ENCODE data around the gene INA. TPM values are rescaled to one million over a fixed set of nuclear protein-coding genes. Genes with fewer than 3 reads are reported as not detected.
"Not testable (repeated sequence)": the region's sequence is repeated elsewhere in the genome, so short reads cannot be mapped to it uniquely, and the experiment has no call there.

The INA gene
- total RNA-seq, 4 donors from 2014 or later: 1.6 to 3.1 (median 2.3) TPM

DNA sequence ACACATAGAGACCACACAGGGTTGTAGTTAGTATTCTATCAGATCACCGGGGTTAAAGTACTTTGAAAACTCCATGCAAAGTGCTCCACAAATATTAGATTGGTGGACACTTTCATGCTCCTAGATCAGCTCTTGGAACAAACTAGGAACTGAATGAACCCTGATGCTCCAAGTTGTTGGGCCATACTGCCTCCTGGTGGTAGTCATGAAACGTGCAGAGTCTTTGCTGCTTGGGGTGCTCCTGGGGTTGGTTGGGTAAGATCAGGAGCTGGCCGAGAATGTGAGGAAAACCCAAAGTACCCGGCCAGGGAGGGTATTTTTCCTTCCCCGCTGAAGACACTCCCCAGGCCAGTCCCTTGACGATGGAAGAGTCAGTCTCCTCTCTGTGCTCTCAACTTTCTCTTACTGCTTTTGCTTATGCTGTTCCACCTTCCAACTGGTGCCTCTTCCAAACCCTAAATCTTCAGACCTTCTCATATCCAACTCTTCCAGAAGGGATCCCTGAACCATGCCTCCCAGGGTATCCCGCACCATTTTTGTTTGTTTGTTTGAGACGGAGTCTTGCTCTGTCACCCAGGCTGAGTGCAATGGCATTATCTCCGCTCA lies 32.2 kb upstream of the INA start:
- no peak for DNase-seq (ENCODE audit: extremely low spot score)
- Histone ChIP-seq H3K9me3 (no peaks in the 10 kb centered on the region), H3K36me3 (no peaks in the 10 kb centered on the region), H3K27me3 (no peaks in the 10 kb centered on the region), H3K4me3 (no peak overlapping the region), H3K27ac (replicated peaks in 1 of 4) (no peak overlapping the region), H3K4me1 (peaks cover 11 to 22% (median 12%) of the 10 kb centered on the region in 4 donors)
- TF ChIP-seq EP300 (IDR thresholded peaks at IDR 0.05): no peak
- TF ChIP-seq CTCF (IDR thresholded peaks at IDR 0.05): peak; percentile 88 to 93 (median 92)
- peak; percentile 62 to 63 for TF ChIP-seq POLR2AphosphoS5 (IDR thresholded peaks at IDR 0.05)
- WGBS: 39% methylated on average over 8 of the region's 9 CpGs
- intact Hi-C loops (cut with DNase I): loop anchor here (2.0 to 10.0 kb wide), 4 partner anchors 52 to 328 kb away; partner anchors contain the start of gene NT5C2

- 92% methylated on average over 7 of the region's 7 CpGs for WGBS
- H3K4me3 ChIP-seq; H3K9me3 ChIP-seq; H3K27me3 ChIP-seq; H3K27ac ChIP-seq (replicated peaks in 1 of 4); DNase-seq (ENCODE audit: extremely low spot score); H3K36me3 ChIP-seq: not testable (repeated sequence)
- H3K4me1 ChIP-seq: peaks cover 11 to 22% (median 12%) of the 10 kb centered on the region in 4 donors
- intact Hi-C loops (cut with DNase I): loop anchor here (2.0 to 10.0 kb wide), 3 partner anchors 141 to 329 kb away; no protein-coding TSS in a partner anchor
These were observed 31.4 kb upstream of the INA start, which contains the start of gene RPEL1 for GRCh38 chr10:103245587-103245986. Gene RPEL1 (plus strand): TSS chr10:103245887. CDS start chr10:103245997, 110 bp downstream.

GRCh38 chr10:103246324-103246723 lies 30.6 kb upstream of the INA start:
- Histone ChIP-seq H3K9me3 (no peaks in the 10 kb centered on the region), H3K36me3 (no peaks in the 10 kb centered on the region), H3K27me3 (no peaks in the 10 kb centered on the region), H3K27ac (replicated peaks in 1 of 4) (no peak overlapping the region), H3K4me1 (peaks cover 6 to 18% (median 8%) of the 10 kb centered on the region in 4 donors), H3K4me3 (no peak overlapping the region)
- TF ChIP-seq POLR2A (IDR thresholded peaks at IDR 0.05; ENCODE audit: low read depth) (no peak), EP300 (IDR thresholded peaks at IDR 0.05) (no peak), POLR2AphosphoS5 (IDR thresholded peaks at IDR 0.05) (no peak), CTCF (IDR thresholded peaks at IDR 0.05) (no peak)
- no peak for DNase-seq (ENCODE audit: extremely low spot score)
- intact Hi-C loops (cut with DNase I): loop anchor here (10.0 kb wide), 2 partner anchors 142 to 172 kb away; no protein-coding TSS in a partner anchor
- WGBS: 86% methylated on average over 4 of the region's 4 CpGs

DNA sequence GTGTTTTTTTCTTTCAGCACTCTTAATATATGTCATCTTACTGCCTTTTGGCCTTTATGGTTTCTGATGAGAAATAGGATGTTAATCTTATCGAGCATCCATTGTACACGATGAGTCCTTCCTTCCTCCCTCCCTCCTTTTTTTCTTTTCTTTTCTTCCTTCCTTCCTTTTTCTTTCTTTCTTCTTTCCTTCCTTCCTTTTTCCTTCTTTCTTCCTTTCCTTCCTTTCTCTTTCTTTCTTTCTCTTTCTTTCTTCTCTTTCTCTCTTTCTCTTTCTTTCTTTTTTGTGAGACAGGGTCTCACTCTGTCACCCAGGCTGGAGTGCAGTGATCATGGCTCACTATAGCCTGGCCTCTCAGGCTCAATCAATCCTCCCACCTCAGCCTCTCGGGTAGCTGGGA lies 22.8 kb upstream of the INA start:
- TF ChIP-seq EP300 (IDR thresholded peaks at IDR 0.05) (no peak), CTCF (IDR thresholded peaks at IDR 0.05) (no peak), POLR2A (IDR thresholded peaks at IDR 0.05; ENCODE audit: low read depth) (no peak), POLR2AphosphoS5 (IDR thresholded peaks at IDR 0.05) (no peak)
- Histone ChIP-seq H3K9me3 (no peaks in the 10 kb centered on the region), H3K36me3 (no peaks in the 10 kb centered on the region), H3K27me3 (no peaks in the 10 kb centered on the region), H3K4me3 (no peak overlapping the region), H3K27ac (replicated peaks in 1 of 4) (no peak overlapping the region), H3K4me1 (no peaks in the 10 kb centered on the region)
- no peak for DNase-seq (ENCODE audit: extremely low spot score)
- intact Hi-C loops (cut with DNase I): no loop called here
- 80% methylated on average over 3 of the region's 3 CpGs for WGBS

DNA sequence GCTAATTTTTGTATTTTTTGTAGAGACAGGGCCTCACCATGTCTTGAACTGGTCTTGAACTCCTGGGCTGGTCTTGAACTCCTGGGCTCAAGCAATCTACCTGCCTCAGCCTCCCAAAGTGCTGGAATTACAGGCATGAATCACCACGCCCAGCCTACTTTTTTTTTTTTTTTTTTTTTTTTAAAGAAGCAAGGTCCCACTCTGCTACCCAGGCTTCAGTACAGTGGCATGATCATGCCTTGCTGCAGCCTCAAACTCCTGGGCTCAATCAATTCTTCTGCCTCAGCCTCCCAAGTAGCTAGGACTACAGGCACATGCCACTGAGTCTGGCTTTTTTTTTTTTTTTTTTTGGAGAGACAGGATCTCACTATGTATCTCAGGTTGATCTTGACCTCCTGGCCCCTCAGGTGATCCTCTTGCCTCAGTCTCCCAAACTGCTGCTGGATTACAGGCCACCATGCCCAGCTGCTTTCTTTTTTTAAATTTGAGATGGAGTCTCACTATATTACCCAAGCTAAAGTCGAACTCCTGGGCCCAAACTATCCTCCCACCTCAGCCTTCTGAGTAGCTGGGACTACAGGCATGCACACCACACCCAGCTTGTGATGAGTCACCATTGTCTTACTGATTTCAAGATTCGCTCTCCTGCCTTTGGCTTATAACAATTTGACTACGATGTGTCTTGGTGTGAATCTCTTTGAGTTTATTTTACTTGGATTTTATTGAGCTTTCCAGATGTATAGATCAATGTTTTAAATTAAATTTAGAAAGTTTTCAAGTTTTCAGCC lies 22.2 kb upstream of the INA start:
- H3K36me3 ChIP-seq: no peaks in the 10 kb centered on the region
- H3K9me3 ChIP-seq: no peaks in the 10 kb centered on the region
- no peaks in the 10 kb centered on the region for H3K4me1 ChIP-seq
- DNase-seq (ENCODE audit: extremely low spot score): no peak
- H3K4me3 ChIP-seq: no peak overlapping the region
- intact Hi-C loops (cut with DNase I): no loop called here
- no peak for TF ChIP-seq POLR2AphosphoS5 (IDR thresholded peaks at IDR 0.05)
- no peak for TF ChIP-seq POLR2A (IDR thresholded peaks at IDR 0.05; ENCODE audit: low read depth)
- no peak for TF ChIP-seq CTCF (IDR thresholded peaks at IDR 0.05)
- no peak for TF ChIP-seq EP300 (IDR thresholded peaks at IDR 0.05)
- 67% methylated on average over 4 of the region's 4 CpGs for WGBS
- H3K27me3 ChIP-seq: no peaks in the 10 kb centered on the region
- H3K27ac ChIP-seq (replicated peaks in 1 of 4): no peak overlapping the region

Data from esophagus muscularis mucosa (tissue), 4 donors.